ENCODE data around the gene ALKBH6. TPM values are rescaled to one million over a fixed set of nuclear protein-coding genes. Genes with fewer than 3 reads are reported as not detected.

The ALKBH6 gene
- total RNA-seq, 1 experiment from 2014 or later = 32.5 TPM

DNA sequence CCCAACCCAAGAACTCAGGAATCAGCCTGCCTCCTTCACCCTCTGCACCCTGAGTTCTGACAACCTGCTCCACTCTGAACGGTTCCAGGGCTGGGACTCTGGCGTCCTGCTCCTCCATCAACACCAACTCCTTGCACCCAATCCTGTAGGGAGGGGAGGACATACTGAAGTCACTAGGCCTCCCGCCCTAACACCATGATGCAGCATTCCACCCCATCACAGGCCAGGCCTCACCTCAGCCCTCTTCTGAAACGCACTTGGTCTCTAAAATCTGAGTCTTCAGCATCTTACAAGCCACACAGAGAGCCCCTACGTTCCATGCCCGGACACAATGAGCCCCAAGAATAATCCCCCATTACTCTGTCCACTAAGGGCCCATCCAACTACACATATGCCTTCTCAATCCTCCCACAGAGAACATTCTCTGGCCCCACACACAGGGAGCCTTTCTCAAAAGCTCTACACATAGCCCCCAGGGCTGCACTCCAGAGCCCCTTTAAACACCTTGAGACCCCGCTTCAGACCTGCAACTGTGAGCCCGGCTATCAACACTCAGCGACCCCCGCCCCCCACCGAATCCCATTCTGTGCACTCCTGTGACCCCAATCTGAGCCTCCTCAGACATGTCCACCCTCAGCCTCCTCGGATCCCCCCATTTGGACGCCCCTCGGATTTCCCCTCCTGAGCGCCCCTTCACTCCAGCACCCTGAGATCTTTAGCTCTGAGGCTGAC, 567 bp downstream of the ALKBH6 start:
- Histone ChIP-seq H3K79me2 (ENCODE audit: insufficient read depth, low read length) (no peaks in the 10 kb centered on the region), H3K4me1 (ENCODE audit: insufficient read depth, low read length) (no peaks in the 10 kb centered on the region), H3K79me1 (ENCODE audit: insufficient read depth, low read depth, low read length, poor library complexity, severe bottlenecking) (peaks cover 2% of the 10 kb centered on the region), H2AFZ (ENCODE audit: low read length) (no peak overlapping the region), H3K18ac (ENCODE audit: insufficient read length, low read depth, low read length) (no peak overlapping the region), H3K9ac (ENCODE audit: extremely low read depth, insufficient read length, low read length) (peak overlapping the region; percentile 26), H2BK5ac (ENCODE audit: insufficient read length, low read length) (no peak overlapping the region), H2BK12ac (ENCODE audit: insufficient read length, low read depth, low read length) (no peak overlapping the region), H4K91ac (ENCODE audit: insufficient read length, low read depth, low read length) (no peak overlapping the region), H2BK20ac (ENCODE audit: low read depth, low read length, poor library complexity, severe bottlenecking) (no peak overlapping the region), H3K4me2 (ENCODE audit: insufficient read depth, insufficient read length, low read length) (peak overlapping the region; percentile 80), H3K23ac (ENCODE audit: insufficient read length, low read depth, low read length) (no peak overlapping the region), H3K56ac (ENCODE audit: insufficient read length, low read depth, low read length) (no peak overlapping the region), H3T11ph (ENCODE audit: low read length) (no peak overlapping the region), H3K9me3 (ENCODE audit: control insufficient read depth, low read depth, low read length) (no peaks in the 10 kb centered on the region), H3K23me2 (ENCODE audit: insufficient read length, low read depth, low read length, poor library complexity, severe bottlenecking) (peaks cover 23% of the 10 kb centered on the region), H4K5ac (ENCODE audit: insufficient read length, low read depth, low read length) (no peak overlapping the region), H2BK120ac (ENCODE audit: low read depth, low read length, poor library complexity, severe bottlenecking) (no peak overlapping the region), H4K20me1 (ENCODE audit: control insufficient read depth, insufficient read depth, insufficient read length) (no peaks in the 10 kb centered on the region), H2BK15ac (ENCODE audit: low read depth, low read length) (no peak overlapping the region), H4K8ac (replicated peaks; ENCODE audit: insufficient read length, low read depth, low read length) (no peak overlapping the region), H3K27me3 (ENCODE audit: insufficient read depth, low read length) (no peaks in the 10 kb centered on the region), H3K4ac (ENCODE audit: low read depth, low read length) (no peak overlapping the region), H3K14ac (ENCODE audit: insufficient read depth, low read length) (no peak overlapping the region), H2AK5ac (ENCODE audit: insufficient read length, low read length) (no peak overlapping the region), H3K27ac (ENCODE audit: insufficient read length, low read depth, low read length) (no peak overlapping the region)
- Mint-ChIP-seq H3K36me3 (ENCODE audit: insufficient read depth in 1 of 3, low read depth in 3 of 3) (peaks cover 3 to 29% (median 18%) of the 10 kb centered on the region in 3 experiments), H3K9me3 (no peaks in the 10 kb centered on the region; a peak in 2 of 5 replicates), H3K4me3 (peak overlapping the region; percentile 97 to 98), H3K27ac (peak overlapping the region; percentile 81 to 96 (median 83); a peak in 5 of 7 replicates), H3K4me1 (peaks cover 34 to 35% of the 10 kb centered on the region in 2 experiments), H3K27me3 (ENCODE audit: low read depth) (peaks cover 1% of the 10 kb centered on the region)
- DNase-seq = no peak
- WGBS (ENCODE audit: extremely low coverage, insufficient read length, low lambda C conversion rate) = no CpG with 5 or more reads among the region's 15 CpGs
- TF ChIP-seq, protein P1, sequence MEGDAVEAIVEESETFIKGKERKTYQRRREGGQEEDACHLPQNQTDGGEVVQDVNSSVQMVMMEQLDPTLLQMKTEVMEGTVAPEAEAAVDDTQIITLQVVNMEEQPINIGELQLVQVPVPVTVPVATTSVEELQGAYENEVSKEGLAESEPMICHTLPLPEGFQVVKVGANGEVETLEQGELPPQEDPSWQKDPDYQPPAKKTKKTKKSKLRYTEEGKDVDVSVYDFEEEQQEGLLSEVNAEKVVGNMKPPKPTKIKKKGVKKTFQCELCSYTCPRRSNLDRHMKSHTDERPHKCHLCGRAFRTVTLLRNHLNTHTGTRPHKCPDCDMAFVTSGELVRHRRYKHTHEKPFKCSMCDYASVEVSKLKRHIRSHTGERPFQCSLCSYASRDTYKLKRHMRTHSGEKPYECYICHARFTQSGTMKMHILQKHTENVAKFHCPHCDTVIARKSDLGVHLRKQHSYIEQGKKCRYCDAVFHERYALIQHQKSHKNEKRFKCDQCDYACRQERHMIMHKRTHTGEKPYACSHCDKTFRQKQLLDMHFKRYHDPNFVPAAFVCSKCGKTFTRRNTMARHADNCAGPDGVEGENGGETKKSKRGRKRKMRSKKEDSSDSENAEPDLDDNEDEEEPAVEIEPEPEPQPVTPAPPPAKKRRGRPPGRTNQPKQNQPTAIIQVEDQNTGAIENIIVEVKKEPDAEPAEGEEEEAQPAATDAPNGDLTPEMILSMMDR (conservative IDR thresholded peaks at IDR 0.05) = no peak

Data from H9 (cell line).